Upper lobe of right lung (tissue), 1 donor: ENCODE measurements around the gene RNF7. TPM values are rescaled to one million over a fixed set of nuclear protein-coding genes. Genes with fewer than 3 reads are reported as not detected.
"Not testable (repeated sequence)": the region's sequence is repeated elsewhere in the genome, so short reads cannot be mapped to it uniquely, and the experiment has no call there.

Source experiments
- ATAC-seq: fragments of 200-7000 bp; cut with Tn5 transposase; one replicate; pipeline ENCODE4 v1.9.1; 2020; ENCODE audit warnings: mild to moderate bottlenecking, moderate library complexity
- DNase-seq: peaks from one replicate; pipeline ENCODE4 v3.0.0-alpha.2; 2020
- H3K27ac ChIP-seq: fragments of 200-600 bp; one replicate; pipeline ENCODE4 v1.8.0; 2022
- H3K27me3 ChIP-seq: fragments of 200-600 bp; one replicate; pipeline ENCODE4 v1.8.0; 2022; ENCODE audit warnings: mild to moderate bottlenecking
- H3K36me3 ChIP-seq: fragments of 200-600 bp; one replicate; pipeline ENCODE4 v1.8.0; 2022
- H3K4me1 ChIP-seq: fragments of 200-600 bp; one replicate; pipeline ENCODE4 v1.8.0; 2022
- H3K4me3 ChIP-seq: fragments of 200-600 bp; one replicate; pipeline ENCODE4 v1.8.0; 2022; ENCODE audit warnings: mild to moderate bottlenecking
- H3K9me3 ChIP-seq: fragments of 200-600 bp; one replicate; pipeline ENCODE4 v1.8.0; 2022
- intact Hi-C: fragments of 100-400 bp; cut with DNase I; formaldehyde crosslinking; loops from one replicate; pipeline ENCODE4 v1.11.0; 2022
- long read RNA-seq: library from polyadenylated mRNA; unstranded; transcript quantifications from one replicate; pipeline ENCODE4 v2.0.0, GENCODE V29; 2021
- total RNA-seq: library from RNA; stranded (reverse); fragmentation: NEBNext Ultra II Directional; extraction: Animal tissue kit (Norgen Biotek cat#: 25700); gene quantifications from one replicate; pipeline ENCODE4 v1.2.1, GENCODE V29; 2021
- TF ChIP-seq, protein P1 (sequence below): fragments of 200-600 bp; IDR thresholded peaks from one replicate; pipeline ENCODE4 v1.8.0; 2022; ENCODE audit warnings: antibody characterized with exemption
- donor health status: DM: no; HTN: yes; CAD: no; lungs with severe emphysema.

Gene RNF7
- 68.6 TPM for total RNA-seq
- long read RNA-seq, transcript RNF7-201 (3 exons, 2,763 nt): major isoform, 61 of 72 reads
- long read RNA-seq, partial matches to known transcripts: 0 of 72 reads
- long read RNA-seq, other reads (novel, unspliced or antisense): 3 of 72 reads

GRCh38 chr3:141738022-141738890 is at the start of gene RNF7:
Gene RNF7 (plus strand): TSS chr3:141738298. CDS start chr3:141738342, 44 bp downstream.
- intact Hi-C loops: no loop called here
- ATAC-seq (peak; percentile 98), DNase-seq (peak; percentile 98)
- peak within 1 kb of the TSS; percentile 92 for H3K27ac ChIP-seq
- H3K36me3 ChIP-seq: peaks cover 6% of the 10 kb centered on the region
- peaks cover 34% of the 10 kb centered on the region for H3K4me1 ChIP-seq
- peak within 1 kb of the TSS; percentile 90 for H3K4me3 ChIP-seq
- H3K9me3 ChIP-seq: no peaks in the 10 kb centered on the region
- TF ChIP-seq, protein P1, sequence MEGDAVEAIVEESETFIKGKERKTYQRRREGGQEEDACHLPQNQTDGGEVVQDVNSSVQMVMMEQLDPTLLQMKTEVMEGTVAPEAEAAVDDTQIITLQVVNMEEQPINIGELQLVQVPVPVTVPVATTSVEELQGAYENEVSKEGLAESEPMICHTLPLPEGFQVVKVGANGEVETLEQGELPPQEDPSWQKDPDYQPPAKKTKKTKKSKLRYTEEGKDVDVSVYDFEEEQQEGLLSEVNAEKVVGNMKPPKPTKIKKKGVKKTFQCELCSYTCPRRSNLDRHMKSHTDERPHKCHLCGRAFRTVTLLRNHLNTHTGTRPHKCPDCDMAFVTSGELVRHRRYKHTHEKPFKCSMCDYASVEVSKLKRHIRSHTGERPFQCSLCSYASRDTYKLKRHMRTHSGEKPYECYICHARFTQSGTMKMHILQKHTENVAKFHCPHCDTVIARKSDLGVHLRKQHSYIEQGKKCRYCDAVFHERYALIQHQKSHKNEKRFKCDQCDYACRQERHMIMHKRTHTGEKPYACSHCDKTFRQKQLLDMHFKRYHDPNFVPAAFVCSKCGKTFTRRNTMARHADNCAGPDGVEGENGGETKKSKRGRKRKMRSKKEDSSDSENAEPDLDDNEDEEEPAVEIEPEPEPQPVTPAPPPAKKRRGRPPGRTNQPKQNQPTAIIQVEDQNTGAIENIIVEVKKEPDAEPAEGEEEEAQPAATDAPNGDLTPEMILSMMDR: peak; percentile 91
- H3K27me3 ChIP-seq: no peaks in the 10 kb centered on the region

DNA sequence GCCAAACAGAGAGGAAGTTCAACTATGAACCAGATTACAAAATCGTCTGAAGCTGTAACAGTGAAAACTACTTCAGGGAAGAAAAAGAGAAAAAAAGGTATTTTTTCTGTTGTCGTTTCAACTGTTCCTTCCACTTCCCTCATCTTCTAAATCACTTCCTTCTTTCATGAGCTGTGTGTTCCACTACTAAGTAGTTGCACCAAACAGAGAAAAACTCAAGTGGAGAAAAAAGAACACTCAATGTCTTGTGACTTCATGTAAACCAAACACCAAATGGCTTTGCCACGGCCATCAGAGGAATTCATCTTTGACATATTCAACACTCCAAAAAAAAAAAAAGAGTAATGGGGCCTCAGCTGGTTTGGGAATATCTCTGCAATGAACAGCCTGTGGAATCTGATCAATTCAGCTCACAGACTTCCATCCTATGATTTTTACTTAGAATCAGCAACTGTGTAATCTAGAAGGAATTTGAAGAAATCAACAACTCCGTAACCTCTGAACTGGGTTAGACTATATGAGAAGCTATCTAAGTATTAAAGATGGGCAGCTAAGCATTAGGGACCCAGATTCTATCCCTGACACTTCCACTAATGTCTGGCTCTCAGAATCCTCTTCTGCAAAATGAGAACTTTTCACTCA is 47.5 kb upstream of the RNF7 start:
- Histone ChIP-seq H3K4me3 (no peak overlapping the region), H3K27ac (peak overlapping the region; percentile 5), H3K4me1 (peaks cover 9% of the 10 kb centered on the region), H3K9me3 (no peaks in the 10 kb centered on the region), H3K36me3 (no peaks in the 10 kb centered on the region), H3K27me3 (no peaks in the 10 kb centered on the region)
- ATAC-seq: peak; percentile 74
- intact Hi-C loops: no loop called here
- TF ChIP-seq, protein P1: no peak
- no peak for DNase-seq

- ATAC-seq, H3K9me3 ChIP-seq, H3K27ac ChIP-seq, intact Hi-C loops, H3K4me3 ChIP-seq, DNase-seq, H3K27me3 ChIP-seq, H3K4me1 ChIP-seq, H3K36me3 ChIP-seq: not testable (repeated sequence)
Observed at GRCh38 chr3:141691471-141691870, 46.6 kb upstream of the RNF7 start.

- H3K9me3 ChIP-seq, ATAC-seq, H3K27ac ChIP-seq, H3K27me3 ChIP-seq, intact Hi-C loops, H3K4me1 ChIP-seq, H3K4me3 ChIP-seq, DNase-seq, H3K36me3 ChIP-seq: not testable (repeated sequence)
Observed at GRCh38 chr3:141692973-141693372, 45.1 kb upstream of the RNF7 start.

- intact Hi-C loops: no loop called here
- no peak overlapping the region for H3K4me3 ChIP-seq
- no peaks in the 10 kb centered on the region for H3K27me3 ChIP-seq
- H3K9me3 ChIP-seq: no peaks in the 10 kb centered on the region
- no peak overlapping the region for H3K27ac ChIP-seq
- DNase-seq: no peak
- no peaks in the 10 kb centered on the region for H3K36me3 ChIP-seq
- no peaks in the 10 kb centered on the region for H3K4me1 ChIP-seq
- ATAC-seq: no peak
- TF ChIP-seq, protein P1: no peak
Observed at GRCh38 chr3:141699324-141699723, 38.8 kb upstream of the RNF7 start.

DNA sequence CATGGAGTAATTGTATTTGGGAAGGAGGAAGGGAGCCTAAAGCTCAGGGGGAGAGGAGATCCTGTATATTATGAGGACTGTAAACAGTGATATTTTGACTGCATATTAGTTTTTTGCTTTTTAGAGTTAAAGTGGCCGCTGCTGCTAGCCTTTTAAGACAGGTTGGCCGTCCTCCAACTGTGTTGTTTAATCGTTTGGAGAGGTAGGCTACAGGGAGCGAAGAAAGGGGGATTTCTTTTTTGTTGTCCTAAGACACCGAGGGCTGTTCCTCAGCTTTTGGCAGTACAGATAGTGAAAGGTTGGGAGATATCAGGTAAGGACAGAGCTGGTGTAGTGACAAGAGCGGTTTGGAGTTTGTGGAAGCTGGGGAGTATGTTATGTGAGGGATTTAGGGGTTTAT is 38.2 kb upstream of the RNF7 start:
- no peaks in the 10 kb centered on the region for H3K27me3 ChIP-seq
- H3K9me3 ChIP-seq: no peaks in the 10 kb centered on the region
- H3K4me3 ChIP-seq: no peak overlapping the region
- H3K4me1 ChIP-seq: no peaks in the 10 kb centered on the region
- DNase-seq: no peak
- no peaks in the 10 kb centered on the region for H3K36me3 ChIP-seq
- no peak for ATAC-seq
- intact Hi-C loops: no loop called here
- TF ChIP-seq, protein P1: no peak
- H3K27ac ChIP-seq: no peak overlapping the region

- H3K36me3 ChIP-seq, H3K4me3 ChIP-seq, H3K27ac ChIP-seq, intact Hi-C loops, DNase-seq, H3K4me1 ChIP-seq, ATAC-seq, H3K27me3 ChIP-seq, H3K9me3 ChIP-seq: not testable (repeated sequence)
Observed at GRCh38 chr3:141703367-141703766, 34.7 kb upstream of the RNF7 start.
